GM10266 (cell line): Measurements from ENCODE around the gene NECTIN4.
A peak's percentile ranks its signal among the peaks of the same experiment; 100 is the strongest.

Source experiments
- DNase-seq: peaks from one replicate; pipeline ENCODE4 v3.0.0; 2012; ENCODE audit errors: extremely low spot score
- CTCF ChIP-seq: IDR thresholded peaks from 2 replicates; pipeline ENCODE4 v1.5.1; 2012; ENCODE audit warnings: mild to moderate bottlenecking, low read depth; ENCODE audit not compliant: control insufficient read depth, insufficient read depth; ENCODE audit errors: missing control alignments

Gene NECTIN4

GRCh38 chr1:161054232-161054631 is 35.1 kb downstream of the NECTIN4 start:
- no peak for DNase-seq
- TF ChIP-seq CTCF, result no peak

GRCh38 chr1:161052899-161053298 is 36.5 kb downstream of the NECTIN4 start:
- no peak for DNase-seq
- TF ChIP-seq CTCF, result no peak

- TF ChIP-seq CTCF, result no peak
- no peak for DNase-seq
These were observed 38.1 kb downstream of the NECTIN4 start for GRCh38 chr1:161051219-161051618.

GRCh38 chr1:161048949-161049722 is 40.2 kb downstream of the NECTIN4 start:
- DNase-seq, result no peak
- no peak for TF ChIP-seq CTCF

GRCh38 chr1:161047436-161048420 is 41.6 kb downstream of the NECTIN4 start:
- DNase-seq, result no peak
- TF ChIP-seq CTCF, result no peak

GRCh38 chr1:161046605-161047228 is 42.6 kb downstream of the NECTIN4 start:
- peak; percentile 83 for DNase-seq
- TF ChIP-seq CTCF, result no peak
